ENCODE data around the gene DCAF6.

- TF ChIP-seq CTCF (IDR thresholded peaks at IDR 0.05) (no peak), EP300 (IDR thresholded peaks at IDR 0.05) (no peak), POLR2A (IDR thresholded peaks at IDR 0.05) (no peak), POLR2AphosphoS5 (IDR thresholded peaks at IDR 0.05) (no peak)
These were observed 28.2 kb downstream of the DCAF6 start for GRCh38 chr1:167964646-167965045.
